ENCODE results near the gene TMEM178B.
"Not testable (repeated sequence)": the region's sequence is repeated elsewhere in the genome, so short reads cannot be mapped to it uniquely, and the experiment has no call there.

The TMEM178B gene

GRCh38 chr7:141317033-141317585 is 243.2 kb downstream of the TMEM178B start:
- DNase-seq, result no peak

GRCh38 chr7:141320287-141320686 is 246.4 kb downstream of the TMEM178B start:
- DNase-seq, result no peak

GRCh38 chr7:141322383-141322782 is 248.5 kb downstream of the TMEM178B start:
- DNase-seq, result no peak

GRCh38 chr7:141323826-141324225 is 250.0 kb downstream of the TMEM178B start:
- no peak for DNase-seq

- DNase-seq, result no peak
Observed at GRCh38 chr7:141324870-141325269, 251.0 kb downstream of the TMEM178B start.

- DNase-seq, result no peak
Observed at GRCh38 chr7:141325275-141325674, 251.4 kb downstream of the TMEM178B start.

- no peak for DNase-seq
Observed at GRCh38 chr7:141328290-141328689, 254.4 kb downstream of the TMEM178B start.

GRCh38 chr7:141330285-141330684 is 256.4 kb downstream of the TMEM178B start:
- DNase-seq, result not testable (repeated sequence)

GRCh38 chr7:141333459-141333858 is 259.6 kb downstream of the TMEM178B start:
- peak; percentile 65 for DNase-seq

GRCh38 chr7:141335164-141335563 is 261.3 kb downstream of the TMEM178B start:
- no peak for DNase-seq

GRCh38 chr7:141339603-141340002 is 265.7 kb downstream of the TMEM178B start:
- DNase-seq, result peak; percentile 57

- no peak for DNase-seq
Observed at GRCh38 chr7:141340991-141341390, 267.1 kb downstream of the TMEM178B start.

- no peak for DNase-seq
Observed at GRCh38 chr7:141342621-141343408, 269.0 kb downstream of the TMEM178B start.

GRCh38 chr7:141344153-141344935 is 270.5 kb downstream of the TMEM178B start:
- DNase-seq, result no peak

GRCh38 chr7:141348728-141349127 is 274.9 kb downstream of the TMEM178B start:
- no peak for DNase-seq

GRCh38 chr7:141349338-141349737 is 275.5 kb downstream of the TMEM178B start:
- no peak for DNase-seq

- DNase-seq, result no peak
Observed at GRCh38 chr7:141349804-141350203, 275.9 kb downstream of the TMEM178B start.

- no peak for DNase-seq
Observed at GRCh38 chr7:141351175-141351574, 277.3 kb downstream of the TMEM178B start.

GRCh38 chr7:141352955-141353354 is 279.1 kb downstream of the TMEM178B start:
- DNase-seq, result no peak

- no peak for DNase-seq
Observed at GRCh38 chr7:141354251-141354650, 280.4 kb downstream of the TMEM178B start.

GRCh38 chr7:141355032-141355431 is 281.2 kb downstream of the TMEM178B start:
- DNase-seq, result no peak

- DNase-seq, result no peak
Observed at GRCh38 chr7:141356161-141356560, 282.3 kb downstream of the TMEM178B start.

GRCh38 chr7:141358386-141358785 is 284.5 kb downstream of the TMEM178B start:
- no peak for DNase-seq

- no peak for DNase-seq
Observed at GRCh38 chr7:141359262-141359661, 285.4 kb downstream of the TMEM178B start.
